HCT116 (cell line): Measurements from ENCODE around the gene ABLIM1. TPM values are rescaled to one million over a fixed set of nuclear protein-coding genes. Genes with fewer than 3 reads are reported as not detected.

Experiments
- ATAC-seq: fragments of 200-7000 bp; cut with Tn5 transposase; 2 replicates; pipeline ENCODE4 v1.9.1; 2020; ENCODE audit warnings: mild to moderate bottlenecking, moderate library complexity
- BruUV-seq: library from RNA; stranded (reverse); fragments of 400-500 nt; replicated peaks from 2 replicates; lab custom pipeline; 2021; lab: Mats Ljungman, UMichigan
- CTCF ChIA-PET: fragments of 300-600 bp; sonication (Branson Sonifier 250); formaldehyde crosslinking; loops from one replicate; lab custom pipeline; 2021; ENCODE audit warnings: antibody characterized with exemption; lab: Charles Lee
- POLR2A ChIA-PET: fragments of 300-600, 350-600 bp; sonication (Branson Sonifier 250); formaldehyde crosslinking; loops from one replicate; lab custom pipeline; 2021; ENCODE audit warnings: antibody characterized with exemption; lab: Charles Lee
- RAD21 ChIA-PET, 2 experiments: fragments of 300-600 bp; sonication (Branson Sonifier 250); formaldehyde crosslinking; loops; one replicate each; lab custom pipeline; 2023; ENCODE audit warnings: low total read pairs in 2 of 2; ENCODE audit not compliant: uncharacterized antibody in 2 of 2, unreplicated experiment in 2 of 2, low non-redundant PET in 1 of 2; lab: Charles Lee
- DNase-seq: peaks from one replicate; pipeline ENCODE4 v3.0.0-alpha.2; 2010; ENCODE audit warnings: low read depth, low spot score
- H2AFZ ChIP-seq: fragments of 200-600 bp; shearing (Covaris generic), sonication (generic); 2 replicates; pipeline ENCODE4 v1.6.1; 2017; ENCODE audit warnings: low read depth, mixed run types, mixed read lengths, antibody characterized with exemption, low read length; ENCODE audit not compliant: poor library complexity, severe bottlenecking
- H3K27ac ChIP-seq: 2 replicates; pipeline ENCODE4 v1.5.1; 2012; ENCODE audit warnings: low read depth, low read length
- H3K27me3 ChIP-seq: fragments of 200-600 bp; sonication (generic); 2 replicates; pipeline ENCODE4 v1.6.1; 2016; ENCODE audit warnings: mixed run types, low read length, mixed read lengths; ENCODE audit not compliant: insufficient read depth
- H3K36me3 ChIP-seq, 2 experiments: fragments of 200-500 bp in 1 of 2; fragments of 200-600 bp in 1 of 2; sonication (Bioruptor generic) in 1 of 2; sonication (generic) in 1 of 2; 2 replicates each; pipeline versions ENCODE4 v1.5.1 to v1.6.1; 2014 to 2016; ENCODE audit warnings: low read length in 2 of 2, inconsistent platforms in 1 of 2, mixed read lengths in 1 of 2, mixed run types in 1 of 2; ENCODE audit not compliant: insufficient read depth in 2 of 2, control insufficient read depth in 1 of 2
- H3K4me1 ChIP-seq, 2 experiments: fragments of 200-600 bp in 1 of 2; sonication (generic) in 1 of 2; 2 replicates each; pipeline versions ENCODE4 v1.5.1 to v1.6.1; 2012 to 2017; ENCODE audit warnings: low read length in 2 of 2, inconsistent platforms in 1 of 2, mild to moderate bottlenecking in 1 of 2, mixed read lengths in 1 of 2, mixed run types in 1 of 2, moderate library complexity in 1 of 2; ENCODE audit not compliant: insufficient read depth in 2 of 2, control insufficient read depth in 1 of 2
- H3K4me2 ChIP-seq: fragments of 200-600 bp; sonication (generic); 2 replicates; pipeline ENCODE4 v1.6.1; 2017; ENCODE audit warnings: mixed run types, low read length, mixed read lengths
- H3K4me3 ChIP-seq, 2 experiments: fragments of 200-600 bp in 1 of 2; sonication (generic) in 1 of 2; replicated peaks in 1 of 2; 2 replicates each; pipeline ENCODE4 v1.5.1; 2011 to 2016; ENCODE audit warnings: low read length in 2 of 2, control low read depth in 1 of 2, low read depth in 1 of 2, mild to moderate bottlenecking in 1 of 2, mixed read lengths in 1 of 2, mixed run types in 1 of 2
- H3K79me2 ChIP-seq: fragments of 200-600 bp; sonication (generic); 2 replicates; pipeline ENCODE4 v1.6.1; 2017; ENCODE audit warnings: mild to moderate bottlenecking, mixed run types, low read length, moderate library complexity, mixed read lengths; ENCODE audit not compliant: insufficient read depth
- H3K9ac ChIP-seq: fragments of 200-600 bp; sonication (generic); 2 replicates; pipeline ENCODE4 v1.6.1; 2016; ENCODE audit warnings: low read length, mixed read lengths
- H3K9me2 ChIP-seq: fragments of 200-600 bp; sonication (generic), shearing (Covaris generic); 2 replicates; pipeline ENCODE4 v1.6.1; 2017; ENCODE audit warnings: mixed run types, mild to moderate bottlenecking, moderate library complexity; ENCODE audit not compliant: insufficient read depth
- H3K9me3 ChIP-seq, 2 experiments: fragments of 200-500 bp in 1 of 2; fragments of 200-600 bp in 1 of 2; sonication (Bioruptor generic) in 1 of 2; sonication (generic) in 1 of 2; 2 replicates each; pipeline ENCODE4 v1.6.1; 2014 to 2017; ENCODE audit warnings: low read length in 2 of 2, mixed read lengths in 2 of 2, inconsistent platforms in 1 of 2, low read depth in 1 of 2, mild to moderate bottlenecking in 1 of 2, mixed run types in 1 of 2, moderate library complexity in 1 of 2; ENCODE audit not compliant: control insufficient read depth in 1 of 2, insufficient read depth in 1 of 2
- H4K20me1 ChIP-seq: fragments of 200-600 bp; sonication (generic), shearing (Covaris generic); 2 replicates; pipeline ENCODE4 v1.6.1; 2017; ENCODE audit warnings: mixed run types, mild to moderate bottlenecking, moderate library complexity; ENCODE audit not compliant: insufficient read depth
- CBX3 ChIP-seq: IDR thresholded peaks from 2 replicates; pipeline ENCODE4 v1.6.1; 2012; ENCODE audit warnings: low read depth
- CEBPB ChIP-seq: IDR thresholded peaks from 2 replicates; pipeline ENCODE4 v1.6.1; 2012; ENCODE audit warnings: low read depth
- EGR1 ChIP-seq: IDR thresholded peaks from 2 replicates; pipeline ENCODE4 v1.6.1; 2012; ENCODE audit warnings: low read depth
- EZH2 ChIP-seq: fragments of 200-600 bp; sonication (generic); IDR thresholded peaks from 2 replicates; pipeline ENCODE4 v1.6.1; 2017; ENCODE audit warnings: antibody characterized with exemption, mixed run types
- EZH2phosphoT487 ChIP-seq: fragments of 200-600 bp; IDR thresholded peaks from 2 replicates; pipeline ENCODE4 v1.6.1; 2018; ENCODE audit warnings: antibody characterized with exemption, borderline replicate concordance
- FOSL1 ChIP-seq: IDR thresholded peaks from 2 replicates; pipeline ENCODE4 v1.6.1; 2012; ENCODE audit warnings: low read depth
- JUND ChIP-seq: IDR thresholded peaks from 2 replicates; pipeline ENCODE4 v1.6.1; 2012
- POLR2A ChIP-seq: IDR thresholded peaks from 2 replicates; pipeline ENCODE4 v1.7.0; 2011; ENCODE audit warnings: borderline replicate concordance; ENCODE audit not compliant: insufficient read depth, insufficient read length; ENCODE audit errors: extremely low read depth
- POLR2AphosphoS5 ChIP-seq: IDR thresholded peaks from 2 replicates; pipeline ENCODE4 v1.6.1; 2011; ENCODE audit warnings: mild to moderate bottlenecking, low read depth, low read length, moderate library complexity
- RAD21 ChIP-seq: IDR thresholded peaks from 2 replicates; pipeline ENCODE4 v1.6.1; 2012; ENCODE audit warnings: low read depth, mild to moderate bottlenecking
- SP1 ChIP-seq: IDR thresholded peaks from 2 replicates; pipeline ENCODE4 v1.6.1; 2012; ENCODE audit warnings: low read depth
- SRF ChIP-seq: IDR thresholded peaks from 2 replicates; pipeline ENCODE4 v1.6.1; 2012; ENCODE audit warnings: low read depth
- TCF7L2 ChIP-seq: IDR thresholded peaks from 2 replicates; pipeline ENCODE4 v1.7.0; 2011; ENCODE audit warnings: borderline replicate concordance, inconsistent platforms; ENCODE audit not compliant: insufficient read depth, insufficient read length; ENCODE audit errors: extremely low read depth
- ZFX ChIP-seq: fragments of 450-650 bp; IDR thresholded peaks from 2 replicates; pipeline ENCODE4 v1.6.1; 2017
- ZNF274 ChIP-seq: fragments of 200-500 bp; sonication (Bioruptor generic); IDR thresholded peaks from 2 replicates; pipeline ENCODE4 v1.6.1; 2014; ENCODE audit warnings: mild to moderate bottlenecking, low read depth, low read length, inconsistent platforms
- intact Hi-C: fragments of 100-400 bp; cut with micrococcal nuclease; formaldehyde crosslinking; loops from 2 replicates; pipeline ENCODE4 v1.10.0; 2022
- total RNA-seq: library from RNA; stranded (reverse); gene quantifications from one replicate; pipeline ENCODE4 v1.2.1, GENCODE V29; 2021; ENCODE audit not compliant: unreplicated experiment
- TF ChIP-seq, protein P1 (sequence below): IDR thresholded peaks from 2 replicates; pipeline ENCODE4 v1.6.1; 2011; ENCODE audit warnings: mild to moderate bottlenecking, low read length, moderate library complexity; ENCODE audit not compliant: insufficient replicate concordance; ENCODE audit errors: extremely low read depth
- TF ChIP-seq, protein P2 (sequence below): IDR thresholded peaks from 2 replicates; pipeline ENCODE4 v1.6.1; 2012
- TF ChIP-seq, protein P3 (sequence below): IDR thresholded peaks from 2 replicates; pipeline ENCODE4 v1.6.1; 2012; ENCODE audit warnings: low read depth
- TF ChIP-seq, protein P4 (sequence below): IDR thresholded peaks from 2 replicates; pipeline ENCODE4 v1.6.1; 2012
- TF ChIP-seq, protein P5 (sequence below), 3 experiments: fragments of 200-600 bp in 1 of 3; sonication (generic) in 1 of 3; IDR thresholded peaks in 2 of 3; conservative IDR thresholded peaks in 1 of 3; 2 replicates each; pipeline ENCODE4 v1.5.1; 2012 to 2017; ENCODE audit warnings: low read depth in 2 of 3, low read length in 2 of 3, antibody characterized with exemption in 1 of 3, borderline replicate concordance in 1 of 3, control low read depth in 1 of 3, mild to moderate bottlenecking in 1 of 3, mixed read lengths in 1 of 3, mixed run types in 1 of 3, moderate library complexity in 1 of 3; ENCODE audit not compliant: insufficient read depth in 1 of 3

Gene ABLIM1
- total RNA-seq, 1 experiment from 2014 or later: 96.2 TPM

DNA sequence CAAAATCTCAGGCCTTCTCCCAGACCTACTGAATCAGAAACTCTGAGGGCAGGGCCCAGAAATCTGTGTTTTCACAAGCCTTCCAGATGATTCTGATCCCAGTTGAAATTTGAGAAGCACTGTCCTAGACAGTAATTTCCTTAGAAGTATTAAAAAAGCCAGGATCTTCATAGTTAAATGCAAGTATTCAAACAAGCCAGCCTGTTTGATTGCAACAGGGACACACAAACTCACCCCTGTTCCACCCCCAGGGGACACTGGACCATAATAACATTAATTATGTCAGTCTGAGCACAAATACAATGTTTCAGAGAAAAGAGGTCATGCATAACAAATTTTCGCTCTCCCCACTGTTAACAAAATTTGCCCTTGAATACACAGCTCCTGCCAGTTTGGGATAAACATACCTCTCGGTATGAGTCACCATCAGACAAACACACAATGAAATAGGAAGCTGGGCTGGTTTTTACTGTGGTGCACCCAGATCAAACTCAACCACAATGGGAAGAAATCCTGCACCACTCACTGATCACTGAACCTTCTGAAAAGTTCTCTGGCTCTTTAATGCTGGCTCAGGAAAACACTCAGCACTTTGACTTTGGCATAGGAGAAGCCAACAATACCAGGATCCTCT, 34.3 kb downstream of the ABLIM1 start:
- no peaks in the 10 kb centered on the region for H3K36me3 ChIP-seq
- H3K9ac ChIP-seq: no peak overlapping the region
- peak; percentile 59 for DNase-seq
- CTCF ChIA-PET: no interaction called here
- POLR2A ChIA-PET: interaction anchor here (0.9 kb wide), 1 partner anchor 10 kb away, joined by 4 read pairs; no protein-coding TSS in a partner anchor
- no peaks in the 10 kb centered on the region for H3K27me3 ChIP-seq
- peak; percentile 85 for ATAC-seq
- H3K4me2 ChIP-seq: peak overlapping the region; percentile 71
- H3K4me1 ChIP-seq: peaks cover 39 to 47% of the 10 kb centered on the region in 2 experiments
- no peak overlapping the region for H2AFZ ChIP-seq
- no peaks in the 10 kb centered on the region for H3K79me2 ChIP-seq
- peak overlapping the region; percentile 53 for H3K27ac ChIP-seq
- RAD21 ChIA-PET: interaction anchor here in 1 of 2 experiments (0.8 kb wide), 1 partner anchor 71 kb away, joined by 3 read pairs; no protein-coding TSS in a partner anchor
- H3K9me2 ChIP-seq: no peaks in the 10 kb centered on the region
- no TSS peak for BruUV-seq
- H3K4me3 ChIP-seq: peak overlapping the region in 1 of 2 experiments; percentile 26; a peak in 2 of 4 replicates
- intact Hi-C loops: no loop called here
- H4K20me1 ChIP-seq: no peaks in the 10 kb centered on the region
- no peaks in the 10 kb centered on the region for H3K9me3 ChIP-seq
- peak; percentile 71 for TF ChIP-seq SP1
- peak; percentile 91 for TF ChIP-seq JUND
- TF ChIP-seq EZH2: no peak
- TF ChIP-seq CBX3: peak; percentile 64
- TF ChIP-seq RAD21: no peak
- TF ChIP-seq, protein P1, sequence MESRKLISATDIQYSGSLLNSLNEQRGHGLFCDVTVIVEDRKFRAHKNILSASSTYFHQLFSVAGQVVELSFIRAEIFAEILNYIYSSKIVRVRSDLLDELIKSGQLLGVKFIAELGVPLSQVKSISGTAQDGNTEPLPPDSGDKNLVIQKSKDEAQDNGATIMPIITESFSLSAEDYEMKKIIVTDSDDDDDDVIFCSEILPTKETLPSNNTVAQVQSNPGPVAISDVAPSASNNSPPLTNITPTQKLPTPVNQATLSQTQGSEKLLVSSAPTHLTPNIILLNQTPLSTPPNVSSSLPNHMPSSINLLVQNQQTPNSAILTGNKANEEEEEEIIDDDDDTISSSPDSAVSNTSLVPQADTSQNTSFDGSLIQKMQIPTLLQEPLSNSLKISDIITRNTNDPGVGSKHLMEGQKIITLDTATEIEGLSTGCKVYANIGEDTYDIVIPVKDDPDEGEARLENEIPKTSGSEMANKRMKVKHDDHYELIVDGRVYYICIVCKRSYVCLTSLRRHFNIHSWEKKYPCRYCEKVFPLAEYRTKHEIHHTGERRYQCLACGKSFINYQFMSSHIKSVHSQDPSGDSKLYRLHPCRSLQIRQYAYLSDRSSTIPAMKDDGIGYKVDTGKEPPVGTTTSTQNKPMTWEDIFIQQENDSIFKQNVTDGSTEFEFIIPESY: peak; percentile 21
- peak; percentile 90 for TF ChIP-seq FOSL1
- TF ChIP-seq, protein P2, sequence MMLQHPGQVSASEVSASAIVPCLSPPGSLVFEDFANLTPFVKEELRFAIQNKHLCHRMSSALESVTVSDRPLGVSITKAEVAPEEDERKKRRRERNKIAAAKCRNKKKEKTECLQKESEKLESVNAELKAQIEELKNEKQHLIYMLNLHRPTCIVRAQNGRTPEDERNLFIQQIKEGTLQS: peak; percentile 48; the same call in 1 of the 2 replicates
- TF ChIP-seq POLR2AphosphoS5: peak; percentile 39; the same call in 1 of the 2 replicates
- TF ChIP-seq POLR2A: no peak
- TF ChIP-seq, protein P3, sequence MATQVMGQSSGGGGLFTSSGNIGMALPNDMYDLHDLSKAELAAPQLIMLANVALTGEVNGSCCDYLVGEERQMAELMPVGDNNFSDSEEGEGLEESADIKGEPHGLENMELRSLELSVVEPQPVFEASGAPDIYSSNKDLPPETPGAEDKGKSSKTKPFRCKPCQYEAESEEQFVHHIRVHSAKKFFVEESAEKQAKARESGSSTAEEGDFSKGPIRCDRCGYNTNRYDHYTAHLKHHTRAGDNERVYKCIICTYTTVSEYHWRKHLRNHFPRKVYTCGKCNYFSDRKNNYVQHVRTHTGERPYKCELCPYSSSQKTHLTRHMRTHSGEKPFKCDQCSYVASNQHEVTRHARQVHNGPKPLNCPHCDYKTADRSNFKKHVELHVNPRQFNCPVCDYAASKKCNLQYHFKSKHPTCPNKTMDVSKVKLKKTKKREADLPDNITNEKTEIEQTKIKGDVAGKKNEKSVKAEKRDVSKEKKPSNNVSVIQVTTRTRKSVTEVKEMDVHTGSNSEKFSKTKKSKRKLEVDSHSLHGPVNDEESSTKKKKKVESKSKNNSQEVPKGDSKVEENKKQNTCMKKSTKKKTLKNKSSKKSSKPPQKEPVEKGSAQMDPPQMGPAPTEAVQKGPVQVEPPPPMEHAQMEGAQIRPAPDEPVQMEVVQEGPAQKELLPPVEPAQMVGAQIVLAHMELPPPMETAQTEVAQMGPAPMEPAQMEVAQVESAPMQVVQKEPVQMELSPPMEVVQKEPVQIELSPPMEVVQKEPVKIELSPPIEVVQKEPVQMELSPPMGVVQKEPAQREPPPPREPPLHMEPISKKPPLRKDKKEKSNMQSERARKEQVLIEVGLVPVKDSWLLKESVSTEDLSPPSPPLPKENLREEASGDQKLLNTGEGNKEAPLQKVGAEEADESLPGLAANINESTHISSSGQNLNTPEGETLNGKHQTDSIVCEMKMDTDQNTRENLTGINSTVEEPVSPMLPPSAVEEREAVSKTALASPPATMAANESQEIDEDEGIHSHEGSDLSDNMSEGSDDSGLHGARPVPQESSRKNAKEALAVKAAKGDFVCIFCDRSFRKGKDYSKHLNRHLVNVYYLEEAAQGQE: no peak
- no peak; the same call in 1 of the 2 replicates for TF ChIP-seq EGR1
- TF ChIP-seq SRF: peak; percentile 51
- no peak for TF ChIP-seq EZH2phosphoT487
- TF ChIP-seq ZFX: no peak
- TF ChIP-seq TCF7L2: peak; percentile 50
- no peak for TF ChIP-seq ZNF274
- TF ChIP-seq, protein P4, sequence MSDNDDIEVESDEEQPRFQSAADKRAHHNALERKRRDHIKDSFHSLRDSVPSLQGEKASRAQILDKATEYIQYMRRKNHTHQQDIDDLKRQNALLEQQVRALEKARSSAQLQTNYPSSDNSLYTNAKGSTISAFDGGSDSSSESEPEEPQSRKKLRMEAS: no peak
- TF ChIP-seq, protein P5, sequence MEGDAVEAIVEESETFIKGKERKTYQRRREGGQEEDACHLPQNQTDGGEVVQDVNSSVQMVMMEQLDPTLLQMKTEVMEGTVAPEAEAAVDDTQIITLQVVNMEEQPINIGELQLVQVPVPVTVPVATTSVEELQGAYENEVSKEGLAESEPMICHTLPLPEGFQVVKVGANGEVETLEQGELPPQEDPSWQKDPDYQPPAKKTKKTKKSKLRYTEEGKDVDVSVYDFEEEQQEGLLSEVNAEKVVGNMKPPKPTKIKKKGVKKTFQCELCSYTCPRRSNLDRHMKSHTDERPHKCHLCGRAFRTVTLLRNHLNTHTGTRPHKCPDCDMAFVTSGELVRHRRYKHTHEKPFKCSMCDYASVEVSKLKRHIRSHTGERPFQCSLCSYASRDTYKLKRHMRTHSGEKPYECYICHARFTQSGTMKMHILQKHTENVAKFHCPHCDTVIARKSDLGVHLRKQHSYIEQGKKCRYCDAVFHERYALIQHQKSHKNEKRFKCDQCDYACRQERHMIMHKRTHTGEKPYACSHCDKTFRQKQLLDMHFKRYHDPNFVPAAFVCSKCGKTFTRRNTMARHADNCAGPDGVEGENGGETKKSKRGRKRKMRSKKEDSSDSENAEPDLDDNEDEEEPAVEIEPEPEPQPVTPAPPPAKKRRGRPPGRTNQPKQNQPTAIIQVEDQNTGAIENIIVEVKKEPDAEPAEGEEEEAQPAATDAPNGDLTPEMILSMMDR (IDR thresholded peaks at IDR 0.05 in 2 of 3, conservative IDR thresholded peaks at IDR 0.05 in 1 of 3; ENCODE audit: borderline replicate concordance in 1 of 3, insufficient read depth in 1 of 3, low read depth in 2 of 3, low read length in 2 of 3): no peak
- peak; percentile 50; the same call in 1 of the 2 replicates for TF ChIP-seq CEBPB
